H1 (cell line): ENCODE measurements around the gene NIN. TPM values are rescaled to one million over a fixed set of nuclear protein-coding genes. Genes with fewer than 3 reads are reported as not detected.

Experiments used
- CTCF ChIA-PET: fragments of 300-600 bp; sonication (Branson Sonifier 250); formaldehyde crosslinking; loops from one replicate; lab custom pipeline; 2021; ENCODE audit not compliant: partially characterized antibody; lab: Charles Lee
- POLR2A ChIA-PET: fragments of 300-600 bp; sonication (Branson Sonifier 250); formaldehyde crosslinking; loops from one replicate; lab custom pipeline; 2021; ENCODE audit warnings: inconsistent platforms; ENCODE audit not compliant: partially characterized antibody; lab: Charles Lee
- DNase-seq, 2 experiments: peaks; one replicate each; pipeline versions ENCODE4 v3.0.0 to v3.0.0-alpha.2; 2010 to 2022; ENCODE audit warnings: low spot score in 2 of 2, low read depth in 1 of 2, mixed read lengths in 1 of 2
- FAIRE-seq: peaks from 2 replicates; lab custom pipeline; 2011; peaks lifted over from hg19 to GRCh38; lab: Jason Lieb, UNC
- H2AFZ ChIP-seq: 2 replicates; pipeline ENCODE4 v1.8.1; 2012; ENCODE audit warnings: low read length, inconsistent platforms
- H2AK5ac ChIP-seq: 2 replicates; pipeline ENCODE4 v1.6.1; 2013; ENCODE audit warnings: low read depth, low read length
- H2BK120ac ChIP-seq: replicated peaks from 2 replicates; pipeline ENCODE3; 2013; ENCODE audit warnings: low read depth, low read length, inconsistent platforms
- H2BK12ac ChIP-seq: 2 replicates; pipeline ENCODE4 v1.6.1; 2013; ENCODE audit warnings: low read depth, low read length
- H2BK15ac ChIP-seq: 2 replicates; pipeline ENCODE4 v1.6.1; 2013; ENCODE audit warnings: low read length
- H2BK20ac ChIP-seq: 2 replicates; pipeline ENCODE4 v1.6.1; 2013; ENCODE audit warnings: low read length
- H2BK5ac ChIP-seq: 2 replicates; pipeline ENCODE4 v1.6.1; 2013; ENCODE audit warnings: low read depth, low read length
- H3K14ac ChIP-seq: 2 replicates; pipeline ENCODE4 v1.6.1; 2013; ENCODE audit warnings: inconsistent platforms; ENCODE audit not compliant: insufficient read length
- H3K18ac ChIP-seq: 2 replicates; pipeline ENCODE4 v1.6.1; 2013; ENCODE audit warnings: low read length; ENCODE audit errors: extremely low read depth
- H3K23ac ChIP-seq: 2 replicates; pipeline ENCODE4 v1.6.1; 2013; ENCODE audit warnings: inconsistent platforms; ENCODE audit not compliant: insufficient read length
- H3K23me2 ChIP-seq: 2 replicates; pipeline ENCODE4 v1.6.1; 2013; ENCODE audit warnings: low read depth, low read length
- H3K27ac ChIP-seq: 2 replicates; pipeline ENCODE4 v1.6.1; 2011; ENCODE audit warnings: low read depth, low read length, inconsistent platforms
- H3K27me3 ChIP-seq, 4 experiments: replicated peaks in 1 of 4; 1 replicate in 1 of 4; 2 replicates in 3 of 4; pipeline versions ENCODE4 v1.6.1 to v1.8.1; 2011 to 2013; ENCODE audit warnings: low read length in 3 of 4, mild to moderate bottlenecking in 3 of 4, inconsistent platforms in 2 of 4, mixed read lengths in 2 of 4, moderate library complexity in 1 of 4; ENCODE audit not compliant: control insufficient read depth in 3 of 4, insufficient read depth in 3 of 4; ENCODE audit errors: extremely low read depth in 1 of 4
- H3K36me3 ChIP-seq, 4 experiments: 2 replicates each; pipeline versions ENCODE4 v1.6.1 to v1.8.1; 2011 to 2013; ENCODE audit warnings: mild to moderate bottlenecking in 4 of 4, low read length in 3 of 4, moderate library complexity in 2 of 4, control low read depth in 1 of 4, inconsistent platforms in 1 of 4; ENCODE audit not compliant: insufficient read depth in 4 of 4, control insufficient read depth in 2 of 4
- H3K4ac ChIP-seq: replicated peaks from 2 replicates; pipeline ENCODE3; 2013; ENCODE audit warnings: low read length, low read depth, mixed read lengths, inconsistent platforms; ENCODE audit not compliant: insufficient read length
- H3K4me1 ChIP-seq, 4 experiments: replicated peaks in 1 of 4; 1 replicate in 1 of 4; 2 replicates in 3 of 4; pipeline versions ENCODE4 v1.6.1 to v1.8.1; 2011 to 2013; ENCODE audit warnings: low read length in 3 of 4, inconsistent platforms in 2 of 4, mixed read lengths in 1 of 4; ENCODE audit not compliant: insufficient read depth in 4 of 4, control insufficient read depth in 3 of 4
- H3K4me2 ChIP-seq, 2 experiments: 2 replicates each; pipeline versions ENCODE4 v1.6.1 to v1.8.1; 2011 to 2013; ENCODE audit warnings: low read depth in 2 of 2, low read length in 2 of 2, control low read depth in 1 of 2, inconsistent platforms in 1 of 2, mild to moderate bottlenecking in 1 of 2; ENCODE audit not compliant: insufficient read depth in 1 of 2
- H3K4me3 ChIP-seq, 4 experiments: fragments of 200-600, 300-600 bp in 1 of 4; sonication (generic), shearing (Covaris generic), sonication (Bioruptor Twin) in 1 of 4; 2 replicates each; pipeline versions ENCODE4 v1.5.1 to v1.8.1; 2011 to 2016; ENCODE audit warnings: low read length in 4 of 4, low read depth in 3 of 4, control low read depth in 2 of 4, inconsistent platforms in 2 of 4, mild to moderate bottlenecking in 2 of 4, mixed read lengths in 1 of 4, moderate library complexity in 1 of 4; ENCODE audit not compliant: insufficient read depth in 2 of 4; ENCODE audit errors: extremely low read depth in 1 of 4
- H3K56ac ChIP-seq: replicated peaks from 2 replicates; pipeline ENCODE3; 2013; ENCODE audit warnings: low read depth, mild to moderate bottlenecking, mixed read lengths, low read length, inconsistent platforms; ENCODE audit not compliant: insufficient read length
- H3K79me1 ChIP-seq: 2 replicates; pipeline ENCODE4 v1.6.1; 2013; ENCODE audit warnings: low read depth, low read length, control low read depth
- H3K79me2 ChIP-seq, 2 experiments: 2 replicates each; pipeline versions ENCODE4 v1.6.1 to v1.8.1; 2012 to 2013; ENCODE audit warnings: low read length in 2 of 2, mild to moderate bottlenecking in 2 of 2, inconsistent platforms in 1 of 2; ENCODE audit not compliant: insufficient read depth in 2 of 2, control insufficient read depth in 1 of 2
- H3K9ac ChIP-seq, 4 experiments: replicated peaks in 1 of 4; 1 replicate in 1 of 4; 2 replicates in 3 of 4; pipeline versions ENCODE4 v1.6.1 to v1.8.1; 2011 to 2013; ENCODE audit warnings: low read depth in 3 of 4, low read length in 3 of 4, control low read depth in 2 of 4, mild to moderate bottlenecking in 2 of 4, moderate library complexity in 2 of 4, inconsistent platforms in 1 of 4; ENCODE audit errors: extremely low read depth in 1 of 4
- H3K9me3 ChIP-seq, 2 experiments: 2 replicates each; pipeline versions ENCODE4 v1.6.1 to v1.8.1; 2012 to 2013; ENCODE audit warnings: mild to moderate bottlenecking in 2 of 2, moderate library complexity in 2 of 2, control low read depth in 1 of 2, inconsistent platforms in 1 of 2, low read depth in 1 of 2, low read length in 1 of 2, mixed read lengths in 1 of 2; ENCODE audit not compliant: insufficient read depth in 2 of 2
- H4K20me1 ChIP-seq, 2 experiments: replicated peaks in 1 of 2; 2 replicates each; pipeline versions ENCODE3 to v1.8.1; 2011 to 2013; ENCODE audit warnings: inconsistent platforms in 2 of 2, low read length in 2 of 2, mild to moderate bottlenecking in 1 of 2; ENCODE audit not compliant: insufficient read depth in 2 of 2, control insufficient read depth in 1 of 2
- H4K5ac ChIP-seq: 2 replicates; pipeline ENCODE4 v1.6.1; 2013; ENCODE audit warnings: low read length, low read depth, mixed read lengths, inconsistent platforms; ENCODE audit not compliant: insufficient read length
- H4K8ac ChIP-seq: 2 replicates; pipeline ENCODE4 v1.8.0; 2013; ENCODE audit warnings: mild to moderate bottlenecking, moderate library complexity, low read length, inconsistent platforms; ENCODE audit not compliant: insufficient read depth; ENCODE audit errors: extremely low read depth
- H4K91ac ChIP-seq: replicated peaks from 2 replicates; pipeline ENCODE3; 2013; ENCODE audit warnings: low read length, mixed read lengths, inconsistent platforms; ENCODE audit not compliant: insufficient read length
- KDM5A ChIP-seq: fragments of 200-600 bp; IDR thresholded peaks from 2 replicates; pipeline ENCODE4 v1.7.1; 2012; ENCODE audit warnings: mild to moderate bottlenecking, low read length, inconsistent platforms, mixed read lengths
- WGBS, 2 experiments: shearing (Covaris generic) in 1 of 2; methylation state at CpG; one replicate each; pipeline versions ENCODE4 v1.1.6 to v1.1.7; 2013 to 2015; ENCODE audit warnings: low lambda C conversion rate in 2 of 2, mixed read lengths in 2 of 2, inconsistent platforms in 1 of 2, low coverage in 1 of 2, missing lambda C conversion rate in 1 of 2; ENCODE audit not compliant: insufficient replicate concordance in 2 of 2, insufficient coverage in 1 of 2, insufficient read length in 1 of 2; ENCODE audit errors: extremely low coverage in 1 of 2, missing lambda C conversion rate in 1 of 2; 5-methylcytosine and 5-hydroxymethylcytosine counted together
- polyA plus RNA-seq, 7 experiments: library from polyadenylated mRNA; depleted of rRNA in 3 of 7; stranded (reverse) in 5 of 7; unstranded in 2 of 7; fragments of >200 nt in 5 of 7; fragments of 200-250 nt in 2 of 7; gene quantifications; 1 replicate in 5 of 7; 2 replicates in 1 of 7; 4 replicates in 1 of 7; pipeline versions ENCODE4 v1.2.1 to v1.2.3, GENCODE V29; 2011 to 2013; ENCODE audit warnings: missing spikeins in 2 of 7, mixed read lengths in 2 of 7
- total RNA-seq: library from RNA; stranded (reverse); fragmentation: NEBNext Ultra II Directional; extraction: Animal tissue kit (Norgen Biotek cat#: 25700); gene quantifications from 2 replicates; pipeline ENCODE4 v1.2.1, GENCODE V29; 2021

The NIN gene
- total and polyA plus RNA-seq, 2 of the 8 experiments (the other 6 are each of a cell fraction or from before 2014, with no cell fraction given): 3.2 to 21.3 TPM

GRCh38 chr14:50806241-50806933 is 24.6 kb downstream of the NIN start:
- POLR2A ChIA-PET: no interaction called here
- 90% methylated on average over 3 of the region's 3 CpGs; no CpG with 5 or more reads in 1 of the 2 experiments for WGBS, 2 experiments
- FAIRE-seq (no peak), DNase-seq (no peak)
- Histone ChIP-seq H2BK120ac (no peak overlapping the region), H3K79me1 (no peaks in the 10 kb centered on the region), H3K4me2 (no peak overlapping the region), H4K20me1 (peaks cover 0 to 2% of the 10 kb centered on the region in 2 experiments), H2AFZ (no peak overlapping the region), H2BK12ac (no peak overlapping the region), H3K14ac (no peak overlapping the region), H3K23ac (no peak overlapping the region), H3K4me1 (peaks cover 0 to 7% (median 2%) of the 10 kb centered on the region in 4 experiments; a peak in 2 of 7 replicates), H3K56ac (no peak overlapping the region), H3K4me3 (no peak overlapping the region), H3K18ac (no peak overlapping the region), H3K79me2 (no peaks in the 10 kb centered on the region), H4K91ac (no peak overlapping the region), H3K23me2 (no peaks in the 10 kb centered on the region), H4K8ac (no peak overlapping the region), H3K4ac (no peak overlapping the region), H3K9me3 (no peaks in the 10 kb centered on the region), H4K5ac (no peak overlapping the region), H2BK20ac (no peak overlapping the region), H3K27me3 (no peaks in the 10 kb centered on the region), H3K9ac (no peak overlapping the region), H3K27ac (no peak overlapping the region), H2BK15ac (no peak overlapping the region), H3K36me3 (peaks cover 0 to 7% (median 0%) of the 10 kb centered on the region in 4 experiments; a peak in 1 of 8 replicates), H2BK5ac (no peak overlapping the region), H2AK5ac (no peak overlapping the region)
- CTCF ChIA-PET: interaction anchor here (0.8 to 1.3 kb wide), 2 partner anchors 30 to 55 kb away, joined by 3 to 4 read pairs; no protein-coding TSS in a partner anchor
- TF ChIP-seq KDM5A: no peak
